GM23338 (cell line): ENCODE data around the gene ACY1.

Experiments used
- EZH2phosphoT487 ChIP-seq: fragments of 200-600 bp; sonication (generic); IDR thresholded peaks from one replicate; pipeline ENCODE4 v1.8.1; 2018; ENCODE audit warnings: antibody characterized with exemption; ENCODE audit not compliant: unreplicated experiment
- TF ChIP-seq, protein P1 (sequence below), 2 experiments: fragments of 200-600 bp in 1 of 2; sonication (generic) in 1 of 2; conservative IDR thresholded peaks; 2 replicates each; pipeline versions ENCODE4 v1.5.1 to v1.6.1; 2016 to 2017; ENCODE audit warnings: antibody characterized with exemption in 2 of 2, low read depth in 2 of 2, mild to moderate bottlenecking in 2 of 2, moderate library complexity in 1 of 2

GRCh38 chr3:51934139-51934850, 49.0 kb upstream of the ACY1 start:
- no peak for TF ChIP-seq EZH2phosphoT487
- TF ChIP-seq, protein P1, sequence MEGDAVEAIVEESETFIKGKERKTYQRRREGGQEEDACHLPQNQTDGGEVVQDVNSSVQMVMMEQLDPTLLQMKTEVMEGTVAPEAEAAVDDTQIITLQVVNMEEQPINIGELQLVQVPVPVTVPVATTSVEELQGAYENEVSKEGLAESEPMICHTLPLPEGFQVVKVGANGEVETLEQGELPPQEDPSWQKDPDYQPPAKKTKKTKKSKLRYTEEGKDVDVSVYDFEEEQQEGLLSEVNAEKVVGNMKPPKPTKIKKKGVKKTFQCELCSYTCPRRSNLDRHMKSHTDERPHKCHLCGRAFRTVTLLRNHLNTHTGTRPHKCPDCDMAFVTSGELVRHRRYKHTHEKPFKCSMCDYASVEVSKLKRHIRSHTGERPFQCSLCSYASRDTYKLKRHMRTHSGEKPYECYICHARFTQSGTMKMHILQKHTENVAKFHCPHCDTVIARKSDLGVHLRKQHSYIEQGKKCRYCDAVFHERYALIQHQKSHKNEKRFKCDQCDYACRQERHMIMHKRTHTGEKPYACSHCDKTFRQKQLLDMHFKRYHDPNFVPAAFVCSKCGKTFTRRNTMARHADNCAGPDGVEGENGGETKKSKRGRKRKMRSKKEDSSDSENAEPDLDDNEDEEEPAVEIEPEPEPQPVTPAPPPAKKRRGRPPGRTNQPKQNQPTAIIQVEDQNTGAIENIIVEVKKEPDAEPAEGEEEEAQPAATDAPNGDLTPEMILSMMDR (conservative IDR thresholded peaks at IDR 0.05; ENCODE audit: low read depth in 2 of 2): no peak
